GM23338 (cell line): Measurements from ENCODE around the gene TECTB. TPM values are rescaled to one million over a fixed set of nuclear protein-coding genes. Genes with fewer than 3 reads are reported as not detected.

ENCODE experiments used
- ATAC-seq: fragments of 200-7000 bp; cut with Tn5 transposase; 3 replicates; pipeline ENCODE4 v1.9.1; 2020
- DNase-seq: peaks from one replicate; pipeline ENCODE4 v3.0.0-alpha.2; 2015; ENCODE audit warnings: low spot score
- H2AFZ ChIP-seq: fragments of 200-600 bp; sonication (generic); 2 replicates; pipeline ENCODE4 v1.8.0; 2016; ENCODE audit warnings: antibody characterized with exemption, mild to moderate bottlenecking, moderate library complexity
- H3F3A ChIP-seq: fragments of 200-600 bp; sonication (generic); replicated peaks from 2 replicates; pipeline ENCODE4 v1.8.0; 2017; ENCODE audit warnings: antibody characterized with exemption, mixed run types, low read depth
- H3K27ac ChIP-seq: fragments of 200-600 bp; sonication (generic); 2 replicates; pipeline ENCODE4 v1.6.1; 2016; ENCODE audit warnings: low read depth
- H3K27me3 ChIP-seq: fragments of 200-600 bp; sonication (generic); 2 replicates; pipeline ENCODE4 v1.8.0; 2016; ENCODE audit warnings: mild to moderate bottlenecking, mixed run types, moderate library complexity; ENCODE audit not compliant: insufficient read depth
- H3K36me3 ChIP-seq: fragments of 200-600 bp; sonication (generic); 2 replicates; pipeline ENCODE4 v1.8.0; 2016; ENCODE audit warnings: mild to moderate bottlenecking; ENCODE audit not compliant: insufficient read depth
- H3K4me1 ChIP-seq: fragments of 200-600 bp; sonication (generic); 2 replicates; pipeline ENCODE4 v1.8.0; 2016; ENCODE audit warnings: mild to moderate bottlenecking, moderate library complexity; ENCODE audit not compliant: insufficient read depth
- H3K4me2 ChIP-seq: fragments of 200-600 bp; sonication (generic); 2 replicates; pipeline ENCODE4 v1.7.1; 2017; ENCODE audit warnings: mixed run types
- H3K4me3 ChIP-seq: fragments of 200-600 bp; sonication (generic); 2 replicates; pipeline ENCODE4 v1.6.1; 2016; ENCODE audit warnings: mixed run types
- H3K79me2 ChIP-seq: fragments of 200-600 bp; sonication (generic); replicated peaks from 2 replicates; pipeline ENCODE4 v1.8.0; 2017; ENCODE audit warnings: mild to moderate bottlenecking; ENCODE audit not compliant: insufficient read depth
- H3K9me2 ChIP-seq: fragments of 200-600 bp; sonication (generic); 2 replicates; pipeline ENCODE4 v1.8.0; 2017; ENCODE audit not compliant: insufficient read depth
- H4K20me1 ChIP-seq: fragments of 200-600 bp; sonication (generic); replicated peaks from 2 replicates; pipeline ENCODE4 v1.8.0; 2017; ENCODE audit warnings: mild to moderate bottlenecking; ENCODE audit not compliant: insufficient read depth
- H3K27ac Mint-ChIP-seq: 2 replicates; pipeline ENCODE4 v1.8.0; 2020; ENCODE audit warnings: inconsistent platforms, mild to moderate bottlenecking, moderate library complexity, mixed read lengths
- H3K27me3 Mint-ChIP-seq: 3 replicates; pipeline ENCODE4 v1.8.0; 2022; ENCODE audit warnings: low read depth, mild to moderate bottlenecking, moderate library complexity, mixed read lengths, inconsistent platforms; ENCODE audit not compliant: insufficient read depth, poor library complexity
- H3K36me3 Mint-ChIP-seq: 3 replicates; pipeline ENCODE4 v1.8.0; 2021; ENCODE audit warnings: low read depth, mild to moderate bottlenecking, inconsistent platforms, moderate library complexity, mixed read lengths
- H3K4me1 Mint-ChIP-seq: 3 replicates; pipeline ENCODE4 v1.8.0; 2020; ENCODE audit warnings: mild to moderate bottlenecking, inconsistent platforms, mixed read lengths
- H3K4me3 Mint-ChIP-seq: 3 replicates; pipeline ENCODE4 v1.8.0; 2021; ENCODE audit warnings: moderate library complexity, mild to moderate bottlenecking, inconsistent platforms, mixed read lengths
- H3K9me3 Mint-ChIP-seq: 3 replicates; pipeline ENCODE4 v1.8.0; 2020; ENCODE audit warnings: moderate library complexity, mild to moderate bottlenecking, inconsistent platforms, mixed read lengths
- CREB1 ChIP-seq: fragments of 250-450 bp; sonication (Bioruptor Pico); IDR thresholded peaks from 2 replicates; pipeline ENCODE4 v1.5.0; 2020; ENCODE audit warnings: low read depth, mild to moderate bottlenecking, moderate library complexity
- EZH2 ChIP-seq: fragments of 200-600 bp; sonication (generic); IDR thresholded peaks from one replicate; pipeline ENCODE4 v1.8.0; 2017; ENCODE audit warnings: antibody characterized with exemption, mild to moderate bottlenecking, low read depth; ENCODE audit not compliant: unreplicated experiment
- EZH2phosphoT487 ChIP-seq: fragments of 200-600 bp; sonication (generic); IDR thresholded peaks from one replicate; pipeline ENCODE4 v1.8.1; 2018; ENCODE audit warnings: antibody characterized with exemption; ENCODE audit not compliant: unreplicated experiment
- JUNB ChIP-seq: IDR thresholded peaks from one replicate; pipeline ENCODE4 v1.6.1; 2016; ENCODE audit warnings: antibody characterized with exemption; ENCODE audit not compliant: unreplicated experiment
- NANOG ChIP-seq: IDR thresholded peaks from 2 replicates; pipeline ENCODE4 v1.6.1; 2016; ENCODE audit warnings: antibody characterized with exemption, borderline replicate concordance
- POLR2AphosphoS5 ChIP-seq: IDR thresholded peaks from 2 replicates; pipeline ENCODE4 v1.6.1; 2016; ENCODE audit warnings: antibody characterized with exemption, low read depth
- STAT1 ChIP-seq: IDR thresholded peaks from one replicate; pipeline ENCODE4 v1.6.1; 2016; ENCODE audit warnings: antibody characterized with exemption; ENCODE audit not compliant: unreplicated experiment
- ZNF114 ChIP-seq: fragments of 250-450 bp; sonication (Bioruptor Pico); IDR thresholded peaks from 2 replicates; pipeline ENCODE4 v1.5.0; 2020; ENCODE audit warnings: mild to moderate bottlenecking, moderate library complexity
- ZNF331 ChIP-seq: fragments of 250-450 bp; sonication (Bioruptor Pico); IDR thresholded peaks from 2 replicates; pipeline ENCODE4 v1.5.0; 2020; ENCODE audit warnings: low read depth, mild to moderate bottlenecking, moderate library complexity
- polyA plus RNA-seq: library from polyadenylated mRNA; unstranded; fragments of >200 nt; fragmentation: Nextera tagmentation; extraction: Ambion mirVana; gene quantifications from 2 replicates; pipeline ENCODE4 v1.2.1, GENCODE V29; 2016
- total RNA-seq: library from RNA; depleted of rRNA; stranded (reverse); fragments of >200 nt; shearing (Covaris generic); gene quantifications from 2 replicates; pipeline ENCODE4 v1.2.3, GENCODE V29; 2014
- TF ChIP-seq, protein P1 (sequence below): IDR thresholded peaks from 2 replicates; pipeline ENCODE4 v1.6.1; 2016; ENCODE audit warnings: antibody characterized with exemption
- TF ChIP-seq, protein P2 (sequence below), 2 experiments: fragments of 200-600 bp in 1 of 2; sonication (generic) in 1 of 2; conservative IDR thresholded peaks; 2 replicates each; pipeline versions ENCODE4 v1.5.1 to v1.6.1; 2016 to 2017; ENCODE audit warnings: antibody characterized with exemption in 2 of 2, low read depth in 2 of 2, mild to moderate bottlenecking in 2 of 2, moderate library complexity in 1 of 2
- TF ChIP-seq, protein P3 (sequence below): fragments of 250-450 bp; sonication (Bioruptor Pico); IDR thresholded peaks from 2 replicates; pipeline ENCODE4 v1.5.0; 2020; ENCODE audit warnings: mild to moderate bottlenecking, moderate library complexity
- TF ChIP-seq, protein P4 (sequence below): IDR thresholded peaks from one replicate; pipeline ENCODE4 v1.6.1; 2018; ENCODE audit warnings: antibody characterized with exemption; ENCODE audit not compliant: unreplicated experiment

TECTB gene
- total and polyA plus RNA-seq, 2 experiments from 2014 or later, result not detected

DNA sequence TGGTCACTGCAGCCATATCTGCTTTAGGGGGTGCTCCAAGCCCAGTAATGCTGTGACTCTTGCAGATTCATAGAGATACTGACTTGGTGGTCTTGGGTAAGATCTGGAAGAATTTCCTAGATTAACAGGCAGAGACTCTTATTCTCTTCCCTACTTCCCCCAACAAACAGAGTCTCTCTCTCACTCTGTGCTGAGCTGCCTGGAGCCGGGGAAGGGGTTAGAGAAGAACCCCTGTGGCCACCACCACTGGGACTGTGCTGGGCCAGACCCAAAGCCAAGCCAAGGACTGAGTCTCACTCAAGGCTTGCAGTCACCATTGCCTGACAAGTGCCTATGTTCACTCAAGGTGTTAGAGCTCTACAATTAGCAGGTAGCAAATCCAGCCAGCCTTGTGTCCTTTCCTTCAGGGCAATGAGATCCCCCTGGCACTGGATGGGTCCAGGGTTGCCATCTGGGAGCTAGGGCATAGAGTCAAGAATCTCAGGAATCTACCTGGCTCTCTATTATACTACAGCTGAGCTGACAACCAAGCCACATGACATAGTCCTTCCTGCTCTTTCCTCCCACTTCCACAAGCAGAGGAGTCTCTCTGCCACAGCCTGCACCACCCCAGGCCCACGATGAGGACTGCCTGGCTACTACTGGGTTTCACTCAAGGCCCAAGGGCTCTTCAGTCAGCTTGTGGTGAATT, 41.4 kb upstream of the TECTB start:
- no peak overlapping the region for H3K27ac Mint-ChIP-seq
- no peak overlapping the region for H3K4me3 ChIP-seq
- H3K36me3 Mint-ChIP-seq, result peaks cover 13% of the 10 kb centered on the region
- H3K4me2 ChIP-seq, result no peak overlapping the region
- H2AFZ ChIP-seq, result no peak overlapping the region
- no peak for ATAC-seq
- no peaks in the 10 kb centered on the region for H3K4me1 ChIP-seq
- H3K4me3 Mint-ChIP-seq, result no peak overlapping the region
- no peaks in the 10 kb centered on the region for H4K20me1 ChIP-seq
- 0 out of 2 replicates have a peak, but pooled peaks cover 5% of the 10 kb centered on the region for H3K36me3 ChIP-seq
- H3K27ac ChIP-seq, result no peak overlapping the region
- H3K79me2 ChIP-seq, result no peaks in the 10 kb centered on the region
- peaks cover 53% of the 10 kb centered on the region for H3K9me3 Mint-ChIP-seq
- DNase-seq, result no peak
- H3K27me3 Mint-ChIP-seq, result peaks cover 1% of the 10 kb centered on the region
- H3K4me1 Mint-ChIP-seq, result no peaks in the 10 kb centered on the region
- H3F3A ChIP-seq, result no peaks in the 10 kb centered on the region
- H3K9me2 ChIP-seq, result 0 out of 2 replicates have a peak, but pooled peaks cover 4% of the 10 kb centered on the region
- no peak for TF ChIP-seq EZH2
- no peak for TF ChIP-seq NANOG
- TF ChIP-seq POLR2AphosphoS5, result no peak
- TF ChIP-seq, protein P1, sequence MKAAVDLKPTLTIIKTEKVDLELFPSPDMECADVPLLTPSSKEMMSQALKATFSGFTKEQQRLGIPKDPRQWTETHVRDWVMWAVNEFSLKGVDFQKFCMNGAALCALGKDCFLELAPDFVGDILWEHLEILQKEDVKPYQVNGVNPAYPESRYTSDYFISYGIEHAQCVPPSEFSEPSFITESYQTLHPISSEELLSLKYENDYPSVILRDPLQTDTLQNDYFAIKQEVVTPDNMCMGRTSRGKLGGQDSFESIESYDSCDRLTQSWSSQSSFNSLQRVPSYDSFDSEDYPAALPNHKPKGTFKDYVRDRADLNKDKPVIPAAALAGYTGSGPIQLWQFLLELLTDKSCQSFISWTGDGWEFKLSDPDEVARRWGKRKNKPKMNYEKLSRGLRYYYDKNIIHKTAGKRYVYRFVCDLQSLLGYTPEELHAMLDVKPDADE, result no peak
- no peak for TF ChIP-seq CREB1 (CRISPR knock-in tag)
- TF ChIP-seq, protein P2, sequence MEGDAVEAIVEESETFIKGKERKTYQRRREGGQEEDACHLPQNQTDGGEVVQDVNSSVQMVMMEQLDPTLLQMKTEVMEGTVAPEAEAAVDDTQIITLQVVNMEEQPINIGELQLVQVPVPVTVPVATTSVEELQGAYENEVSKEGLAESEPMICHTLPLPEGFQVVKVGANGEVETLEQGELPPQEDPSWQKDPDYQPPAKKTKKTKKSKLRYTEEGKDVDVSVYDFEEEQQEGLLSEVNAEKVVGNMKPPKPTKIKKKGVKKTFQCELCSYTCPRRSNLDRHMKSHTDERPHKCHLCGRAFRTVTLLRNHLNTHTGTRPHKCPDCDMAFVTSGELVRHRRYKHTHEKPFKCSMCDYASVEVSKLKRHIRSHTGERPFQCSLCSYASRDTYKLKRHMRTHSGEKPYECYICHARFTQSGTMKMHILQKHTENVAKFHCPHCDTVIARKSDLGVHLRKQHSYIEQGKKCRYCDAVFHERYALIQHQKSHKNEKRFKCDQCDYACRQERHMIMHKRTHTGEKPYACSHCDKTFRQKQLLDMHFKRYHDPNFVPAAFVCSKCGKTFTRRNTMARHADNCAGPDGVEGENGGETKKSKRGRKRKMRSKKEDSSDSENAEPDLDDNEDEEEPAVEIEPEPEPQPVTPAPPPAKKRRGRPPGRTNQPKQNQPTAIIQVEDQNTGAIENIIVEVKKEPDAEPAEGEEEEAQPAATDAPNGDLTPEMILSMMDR (conservative IDR thresholded peaks at IDR 0.05; ENCODE audit: low read depth in 2 of 2), result no peak
- TF ChIP-seq ZNF331 (CRISPR knock-in tag), result no peak
- no peak for TF ChIP-seq EZH2phosphoT487
- TF ChIP-seq STAT1, result no peak
- TF ChIP-seq JUNB, result no peak
- TF ChIP-seq, protein P3, sequence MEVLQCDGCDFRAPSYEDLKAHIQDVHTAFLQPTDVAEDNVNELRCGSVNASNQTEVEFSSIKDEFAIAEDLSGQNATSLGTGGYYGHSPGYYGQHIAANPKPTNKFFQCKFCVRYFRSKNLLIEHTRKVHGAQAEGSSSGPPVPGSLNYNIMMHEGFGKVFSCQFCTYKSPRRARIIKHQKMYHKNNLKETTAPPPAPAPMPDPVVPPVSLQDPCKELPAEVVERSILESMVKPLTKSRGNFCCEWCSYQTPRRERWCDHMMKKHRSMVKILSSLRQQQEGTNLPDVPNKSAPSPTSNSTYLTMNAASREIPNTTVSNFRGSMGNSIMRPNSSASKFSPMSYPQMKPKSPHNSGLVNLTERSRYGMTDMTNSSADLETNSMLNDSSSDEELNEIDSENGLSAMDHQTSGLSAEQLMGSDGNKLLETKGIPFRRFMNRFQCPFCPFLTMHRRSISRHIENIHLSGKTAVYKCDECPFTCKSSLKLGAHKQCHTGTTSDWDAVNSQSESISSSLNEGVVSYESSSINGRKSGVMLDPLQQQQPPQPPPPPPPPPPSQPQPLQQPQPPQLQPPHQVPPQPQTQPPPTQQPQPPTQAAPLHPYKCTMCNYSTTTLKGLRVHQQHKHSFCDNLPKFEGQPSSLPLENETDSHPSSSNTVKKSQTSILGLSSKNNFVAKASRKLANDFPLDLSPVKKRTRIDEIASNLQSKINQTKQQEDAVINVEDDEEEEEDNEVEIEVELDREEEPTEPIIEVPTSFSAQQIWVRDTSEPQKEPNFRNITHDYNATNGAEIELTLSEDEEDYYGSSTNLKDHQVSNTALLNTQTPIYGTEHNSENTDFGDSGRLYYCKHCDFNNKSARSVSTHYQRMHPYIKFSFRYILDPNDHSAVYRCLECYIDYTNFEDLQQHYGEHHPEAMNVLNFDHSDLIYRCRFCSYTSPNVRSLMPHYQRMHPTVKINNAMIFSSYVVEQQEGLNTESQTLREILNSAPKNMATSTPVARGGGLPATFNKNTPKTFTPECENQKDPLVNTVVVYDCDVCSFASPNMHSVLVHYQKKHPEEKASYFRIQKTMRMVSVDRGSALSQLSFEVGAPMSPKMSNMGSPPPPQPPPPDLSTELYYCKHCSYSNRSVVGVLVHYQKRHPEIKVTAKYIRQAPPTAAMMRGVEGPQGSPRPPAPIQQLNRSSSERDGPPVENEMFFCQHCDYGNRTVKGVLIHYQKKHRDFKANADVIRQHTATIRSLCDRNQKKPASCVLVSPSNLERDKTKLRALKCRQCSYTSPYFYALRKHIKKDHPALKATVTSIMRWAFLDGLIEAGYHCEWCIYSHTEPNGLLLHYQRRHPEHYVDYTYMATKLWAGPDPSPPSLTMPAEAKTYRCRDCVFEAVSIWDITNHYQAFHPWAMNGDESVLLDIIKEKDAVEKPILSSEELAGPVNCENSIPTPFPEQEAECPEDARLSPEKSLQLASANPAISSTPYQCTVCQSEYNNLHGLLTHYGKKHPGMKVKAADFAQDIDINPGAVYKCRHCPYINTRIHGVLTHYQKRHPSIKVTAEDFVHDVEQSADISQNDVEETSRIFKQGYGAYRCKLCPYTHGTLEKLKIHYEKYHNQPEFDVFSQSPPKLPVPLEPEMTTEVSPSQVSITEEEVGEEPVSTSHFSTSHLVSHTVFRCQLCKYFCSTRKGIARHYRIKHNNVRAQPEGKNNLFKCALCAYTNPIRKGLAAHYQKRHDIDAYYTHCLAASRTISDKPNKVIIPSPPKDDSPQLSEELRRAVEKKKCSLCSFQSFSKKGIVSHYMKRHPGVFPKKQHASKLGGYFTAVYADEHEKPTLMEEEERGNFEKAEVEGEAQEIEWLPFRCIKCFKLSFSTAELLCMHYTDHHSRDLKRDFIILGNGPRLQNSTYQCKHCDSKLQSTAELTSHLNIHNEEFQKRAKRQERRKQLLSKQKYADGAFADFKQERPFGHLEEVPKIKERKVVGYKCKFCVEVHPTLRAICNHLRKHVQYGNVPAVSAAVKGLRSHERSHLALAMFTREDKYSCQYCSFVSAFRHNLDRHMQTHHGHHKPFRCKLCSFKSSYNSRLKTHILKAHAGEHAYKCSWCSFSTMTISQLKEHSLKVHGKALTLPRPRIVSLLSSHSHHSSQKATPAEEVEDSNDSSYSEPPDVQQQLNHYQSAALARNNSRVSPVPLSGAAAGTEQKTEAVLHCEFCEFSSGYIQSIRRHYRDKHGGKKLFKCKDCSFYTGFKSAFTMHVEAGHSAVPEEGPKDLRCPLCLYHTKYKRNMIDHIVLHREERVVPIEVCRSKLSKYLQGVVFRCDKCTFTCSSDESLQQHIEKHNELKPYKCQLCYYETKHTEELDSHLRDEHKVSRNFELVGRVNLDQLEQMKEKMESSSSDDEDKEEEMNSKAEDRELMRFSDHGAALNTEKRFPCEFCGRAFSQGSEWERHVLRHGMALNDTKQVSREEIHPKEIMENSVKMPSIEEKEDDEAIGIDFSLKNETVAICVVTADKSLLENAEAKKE, result no peak
- no peak for TF ChIP-seq ZNF114 (CRISPR knock-in tag)
- TF ChIP-seq, protein P4, sequence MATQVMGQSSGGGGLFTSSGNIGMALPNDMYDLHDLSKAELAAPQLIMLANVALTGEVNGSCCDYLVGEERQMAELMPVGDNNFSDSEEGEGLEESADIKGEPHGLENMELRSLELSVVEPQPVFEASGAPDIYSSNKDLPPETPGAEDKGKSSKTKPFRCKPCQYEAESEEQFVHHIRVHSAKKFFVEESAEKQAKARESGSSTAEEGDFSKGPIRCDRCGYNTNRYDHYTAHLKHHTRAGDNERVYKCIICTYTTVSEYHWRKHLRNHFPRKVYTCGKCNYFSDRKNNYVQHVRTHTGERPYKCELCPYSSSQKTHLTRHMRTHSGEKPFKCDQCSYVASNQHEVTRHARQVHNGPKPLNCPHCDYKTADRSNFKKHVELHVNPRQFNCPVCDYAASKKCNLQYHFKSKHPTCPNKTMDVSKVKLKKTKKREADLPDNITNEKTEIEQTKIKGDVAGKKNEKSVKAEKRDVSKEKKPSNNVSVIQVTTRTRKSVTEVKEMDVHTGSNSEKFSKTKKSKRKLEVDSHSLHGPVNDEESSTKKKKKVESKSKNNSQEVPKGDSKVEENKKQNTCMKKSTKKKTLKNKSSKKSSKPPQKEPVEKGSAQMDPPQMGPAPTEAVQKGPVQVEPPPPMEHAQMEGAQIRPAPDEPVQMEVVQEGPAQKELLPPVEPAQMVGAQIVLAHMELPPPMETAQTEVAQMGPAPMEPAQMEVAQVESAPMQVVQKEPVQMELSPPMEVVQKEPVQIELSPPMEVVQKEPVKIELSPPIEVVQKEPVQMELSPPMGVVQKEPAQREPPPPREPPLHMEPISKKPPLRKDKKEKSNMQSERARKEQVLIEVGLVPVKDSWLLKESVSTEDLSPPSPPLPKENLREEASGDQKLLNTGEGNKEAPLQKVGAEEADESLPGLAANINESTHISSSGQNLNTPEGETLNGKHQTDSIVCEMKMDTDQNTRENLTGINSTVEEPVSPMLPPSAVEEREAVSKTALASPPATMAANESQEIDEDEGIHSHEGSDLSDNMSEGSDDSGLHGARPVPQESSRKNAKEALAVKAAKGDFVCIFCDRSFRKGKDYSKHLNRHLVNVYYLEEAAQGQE, result no peak
- H3K27me3 ChIP-seq, result no peaks in the 10 kb centered on the region
